CD4-positive, alpha-beta memory T cell (primary cell): ENCODE measurements around the gene MICU1. TPM values are rescaled to one million over a fixed set of nuclear protein-coding genes. Genes with fewer than 3 reads are reported as not detected.

Experiments used
- CTCF ChIA-PET: fragments of 350-600 bp; sonication (Branson Sonifier 250); formaldehyde crosslinking; loops from one replicate; lab custom pipeline; 2021; ENCODE audit warnings: inconsistent platforms; ENCODE audit not compliant: partially characterized antibody; lab: Charles Lee
- POLR2A ChIA-PET: fragments of 350-600 bp; sonication (Branson Sonifier 250); formaldehyde crosslinking; loops from one replicate; lab custom pipeline; 2021; ENCODE audit not compliant: partially characterized antibody; lab: Charles Lee
- DNase-seq, 5 donors: peaks; one replicate each; pipeline versions ENCODE4 v3.0.0 to v3.0.0-alpha.2; 2020 to 2022; ENCODE audit warnings: mixed read lengths in 1 of 5
- H3K27ac ChIP-seq: one replicate; pipeline ENCODE4 v1.7.0; 2013; ENCODE audit warnings: low read depth, low read length
- H3K27me3 ChIP-seq: 2 replicates; pipeline ENCODE4 v1.7.0; 2013; ENCODE audit warnings: mild to moderate bottlenecking, low read length, moderate library complexity; ENCODE audit not compliant: insufficient read depth
- H3K36me3 ChIP-seq: 2 replicates; pipeline ENCODE4 v1.7.0; 2013; ENCODE audit warnings: mild to moderate bottlenecking, low read length, moderate library complexity; ENCODE audit not compliant: insufficient read depth
- H3K4me1 ChIP-seq: 2 replicates; pipeline ENCODE4 v1.7.0; 2013; ENCODE audit warnings: mild to moderate bottlenecking, low read length, moderate library complexity; ENCODE audit not compliant: insufficient read depth
- H3K4me3 ChIP-seq, 2 donors: one replicate each; pipeline ENCODE4 v1.7.0; 2013; ENCODE audit warnings: low read length in 2 of 2, mild to moderate bottlenecking in 1 of 2
- H3K9me3 ChIP-seq, 2 donors: one replicate each; pipeline ENCODE4 v1.7.0; 2013; ENCODE audit warnings: low read length in 2 of 2, control low read depth in 1 of 2; ENCODE audit not compliant: control insufficient read depth in 1 of 2
- H3K27ac Mint-ChIP-seq, 7 donors: one replicate each; pipeline ENCODE4 v1.8.0; 2020 to 2021; ENCODE audit warnings: mixed read lengths in 7 of 7, mild to moderate bottlenecking in 6 of 7, inconsistent platforms in 3 of 7, moderate library complexity in 3 of 7
- H3K27me3 Mint-ChIP-seq, 2 donors: one replicate each; pipeline ENCODE4 v1.8.0; 2020 to 2021; ENCODE audit warnings: mixed read lengths in 2 of 2
- H3K36me3 Mint-ChIP-seq, 2 donors: one replicate each; pipeline ENCODE4 v1.8.0; 2020 to 2021; ENCODE audit warnings: mixed read lengths in 2 of 2, inconsistent platforms in 1 of 2, mild to moderate bottlenecking in 1 of 2
- H3K4me1 Mint-ChIP-seq, 4 donors: one replicate each; pipeline ENCODE4 v1.8.0; 2020 to 2021; ENCODE audit warnings: mixed read lengths in 4 of 4, mild to moderate bottlenecking in 1 of 4
- H3K4me3 Mint-ChIP-seq, 8 donors: one replicate each; pipeline ENCODE4 v1.8.0; 2020 to 2021; ENCODE audit warnings: mixed read lengths in 8 of 8, mild to moderate bottlenecking in 7 of 8, moderate library complexity in 6 of 8, inconsistent platforms in 3 of 8
- H3K9me3 Mint-ChIP-seq, 8 donors: one replicate each; pipeline ENCODE4 v1.8.0; 2020 to 2021; ENCODE audit warnings: mixed read lengths in 8 of 8, mild to moderate bottlenecking in 5 of 8, inconsistent platforms in 3 of 8, moderate library complexity in 1 of 8
- intact Hi-C: fragments of 100-400 bp; cut with micrococcal nuclease; formaldehyde crosslinking; loops from one replicate; pipeline ENCODE4 v1.15.1; 2023
- polyA plus RNA-seq, 2 donors: library from polyadenylated mRNA; unstranded; fragments of 300-500 nt; fragmentation: Illumina TruSeq; gene quantifications; one replicate each; pipeline ENCODE4 v1.2.3, GENCODE V29; 2021
- total RNA-seq, 2 experiments: library from RNA; stranded (reverse); gene quantifications; one replicate each; pipeline ENCODE4 v1.2.3, GENCODE V29; 2021

Gene MICU1
- total and polyA plus RNA-seq, 4 experiments from 2014 or later, result 24.9 to 30.4 (median 27.1) TPM

GRCh38 chr10:72375173-72375572, 250.7 kb downstream of the MICU1 start:
- Mint-ChIP-seq H3K27ac (peak overlapping the region in 1 of 7 donors; percentile 0), H3K4me1 (peaks cover 4 to 8% (median 7%) of the 10 kb centered on the region in 4 donors), H3K4me3 (no peak overlapping the region), H3K27me3 (no peaks in the 10 kb centered on the region), H3K36me3 (peaks cover 0 to 17% of the 10 kb centered on the region in 2 donors), H3K9me3 (no peaks in the 10 kb centered on the region)
- H3K9me3 ChIP-seq, result no peaks in the 10 kb centered on the region
- H3K36me3 ChIP-seq, result no peaks in the 10 kb centered on the region
- H3K27ac ChIP-seq, result no peak overlapping the region
- no peaks in the 10 kb centered on the region for H3K27me3 ChIP-seq
- POLR2A ChIA-PET, result no interaction called here
- intact Hi-C loops, result no loop called here
- no peak overlapping the region for H3K4me3 ChIP-seq
- peaks cover 21% of the 10 kb centered on the region for H3K4me1 ChIP-seq
- DNase-seq, result no peak
- CTCF ChIA-PET, result interaction anchor here (0.7 to 3.6 kb wide), 3 partner anchors 10 to 459 kb away, joined by 3 to 22 read pairs (median 3); no protein-coding TSS in a partner anchor

- Histone ChIP-seq H3K4me1 (peaks cover 35% of the 10 kb centered on the region), H3K36me3 (no peaks in the 10 kb centered on the region), H3K27ac (peak overlapping the region; percentile 30), H3K4me3 (no peak overlapping the region), H3K9me3 (no peaks in the 10 kb centered on the region), H3K27me3 (no peaks in the 10 kb centered on the region)
- intact Hi-C loops, result loop anchor here (1.0 kb wide), 1 partner anchor 16 kb away; the partner anchor contains the start of gene DNAJB12
- peak; percentile 73 to 82 (median 77) for DNase-seq
- H3K27ac Mint-ChIP-seq, result peak overlapping the region; percentile 87 to 93 (median 89)
- CTCF ChIA-PET, result no interaction called here
- peaks cover 7 to 38% (median 27%) of the 10 kb centered on the region in 4 donors for H3K4me1 Mint-ChIP-seq
- POLR2A ChIA-PET, result interaction anchor here (1.3 kb wide), 1 partner anchor 464 kb away, joined by 3 read pairs; no protein-coding TSS in a partner anchor
- H3K27me3 Mint-ChIP-seq, result no peaks in the 10 kb centered on the region
- H3K9me3 Mint-ChIP-seq, result no peaks in the 10 kb centered on the region
- H3K36me3 Mint-ChIP-seq, result peaks cover 0 to 17% of the 10 kb centered on the region in 2 donors
- peak overlapping the region in 7 of 8 donors; percentile 55 to 81 (median 64) for H3K4me3 Mint-ChIP-seq
These were observed 255.6 kb downstream of the MICU1 start for GRCh38 chr10:72370201-72370722.

DNA sequence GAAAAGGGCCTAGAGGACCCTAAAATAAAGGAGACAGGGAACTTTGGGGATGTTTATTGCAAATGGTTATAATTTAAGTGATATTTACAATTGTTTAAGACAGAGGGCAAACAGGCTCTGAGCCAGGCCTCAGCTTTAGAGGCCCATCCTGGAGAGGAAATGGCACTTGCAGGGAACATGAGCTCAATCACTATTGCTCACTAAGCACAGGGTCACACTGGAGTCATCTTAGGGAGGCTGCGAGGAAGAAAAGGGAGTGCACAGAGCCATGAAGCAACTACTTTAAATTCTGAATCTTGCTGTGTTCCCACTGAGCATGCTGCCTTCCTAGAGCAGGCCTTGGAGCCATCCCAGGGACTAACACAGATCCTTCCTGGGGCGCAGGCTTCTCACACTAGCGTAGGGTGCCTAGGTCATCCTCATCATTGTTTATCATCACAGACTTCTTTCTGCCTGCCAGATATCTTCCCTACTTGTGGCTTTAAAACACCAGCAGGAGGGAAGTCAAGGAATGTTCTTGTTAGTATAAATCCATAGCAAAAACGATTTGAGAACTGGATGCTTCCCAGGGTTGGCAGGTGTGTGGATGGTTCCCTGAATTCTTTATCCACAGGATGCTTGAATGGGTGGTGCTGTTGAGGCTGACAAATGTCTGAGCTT, 258.4 kb downstream of the MICU1 start:
- Histone ChIP-seq H3K4me1 (peaks cover 50% of the 10 kb centered on the region), H3K27me3 (no peaks in the 10 kb centered on the region), H3K9me3 (no peaks in the 10 kb centered on the region), H3K36me3 (no peaks in the 10 kb centered on the region), H3K4me3 (no peak overlapping the region), H3K27ac (no peak overlapping the region)
- ChIA-PET POLR2A (no interaction called here), CTCF (interaction anchor here (1.0 to 4.3 kb wide), 2 partner anchors 13 to 466 kb away, joined by 3 to 110 read pairs; partner anchors contain the start of gene DNAJB12)
- H3K4me1 Mint-ChIP-seq, result peaks cover 15 to 53% (median 37%) of the 10 kb centered on the region in 4 donors
- H3K27me3 Mint-ChIP-seq, result no peaks in the 10 kb centered on the region
- H3K4me3 Mint-ChIP-seq, result no peak overlapping the region
- peak overlapping the region in 6 of 7 donors; percentile 5 to 79 (median 52) for H3K27ac Mint-ChIP-seq
- intact Hi-C loops, result loop anchor here (10.0 kb wide), 1 partner anchor 1127 kb away; the partner anchor contains the start of gene PPP3CB
- H3K36me3 Mint-ChIP-seq, result peaks cover 0 to 10% of the 10 kb centered on the region in 2 donors
- no peak for DNase-seq
- H3K9me3 Mint-ChIP-seq, result no peaks in the 10 kb centered on the region

GRCh38 chr10:72365106-72365895, 260.6 kb downstream of the MICU1 start:
- Mint-ChIP-seq H3K27me3 (no peaks in the 10 kb centered on the region), H3K4me1 (peaks cover 12 to 48% (median 32%) of the 10 kb centered on the region in 4 donors), H3K36me3 (peaks cover 0 to 7% of the 10 kb centered on the region in 2 donors), H3K4me3 (peak overlapping the region in 2 of 8 donors; percentile 34 to 69), H3K27ac (peak overlapping the region; percentile 67 to 92 (median 87)), H3K9me3 (no peaks in the 10 kb centered on the region)
- H3K4me3 ChIP-seq, result no peak overlapping the region
- CTCF ChIA-PET, result interaction anchor here (0.7 to 4.3 kb wide), 26 partner anchors 9 to 795 kb away, joined by 3 to 110 read pairs (median 5); partner anchors contain the start of gene DNAJB12
- H3K27ac ChIP-seq, result no peak overlapping the region
- POLR2A ChIA-PET, result interaction anchor here (1.2 to 2.4 kb wide), 6 partner anchors 8 to 730 kb away, joined by 3 to 14 read pairs (median 6); partner anchors contain the start of genes DNAJB12 and MICU1
- H3K36me3 ChIP-seq, result no peaks in the 10 kb centered on the region
- H3K27me3 ChIP-seq, result no peaks in the 10 kb centered on the region
- peaks cover 31% of the 10 kb centered on the region for H3K4me1 ChIP-seq
- DNase-seq, result no peak
- H3K9me3 ChIP-seq, result no peaks in the 10 kb centered on the region
- intact Hi-C loops, result loop anchor here (2.0 to 10.0 kb wide), 2 partner anchors 328 to 1130 kb away; partner anchors contain the start of genes MCU and PPP3CB

- CTCF ChIA-PET, result interaction anchor here (0.7 to 4.3 kb wide), 25 partner anchors 10 to 796 kb away, joined by 3 to 110 read pairs (median 5); partner anchors contain the start of gene DNAJB12
- peaks cover 22% of the 10 kb centered on the region for H3K4me1 ChIP-seq
- peaks cover 8 to 40% (median 24%) of the 10 kb centered on the region in 4 donors for H3K4me1 Mint-ChIP-seq
- DNase-seq, result peak; percentile 85 to 87 (median 86)
- peak overlapping the region in 1 of 2 donors; percentile 31 for H3K4me3 ChIP-seq
- H3K27ac Mint-ChIP-seq, result peak overlapping the region; percentile 56 to 92 (median 87)
- H3K4me3 Mint-ChIP-seq, result peak overlapping the region in 6 of 8 donors; percentile 5 to 64 (median 44)
- H3K36me3 ChIP-seq, result no peaks in the 10 kb centered on the region
- no peaks in the 10 kb centered on the region for H3K27me3 Mint-ChIP-seq
- POLR2A ChIA-PET, result interaction anchor here (1.0 to 2.4 kb wide), 8 partner anchors 9 to 731 kb away, joined by 3 to 14 read pairs (median 6); partner anchors contain the start of genes DNAJB12 and MICU1
- intact Hi-C loops, result loop anchor here (1.0 to 10.0 kb wide), 6 partner anchors 262 to 1130 kb away; partner anchors contain the start of genes MCU, MICU1 and PPP3CB
- no peaks in the 10 kb centered on the region for H3K27me3 ChIP-seq
- H3K36me3 Mint-ChIP-seq, result peaks cover 0 to 6% of the 10 kb centered on the region in 2 donors
- peak overlapping the region; percentile 43 for H3K27ac ChIP-seq
- no peaks in the 10 kb centered on the region for H3K9me3 Mint-ChIP-seq
- no peaks in the 10 kb centered on the region for H3K9me3 ChIP-seq
These were observed 261.6 kb downstream of the MICU1 start for GRCh38 chr10:72364239-72364777.

DNA sequence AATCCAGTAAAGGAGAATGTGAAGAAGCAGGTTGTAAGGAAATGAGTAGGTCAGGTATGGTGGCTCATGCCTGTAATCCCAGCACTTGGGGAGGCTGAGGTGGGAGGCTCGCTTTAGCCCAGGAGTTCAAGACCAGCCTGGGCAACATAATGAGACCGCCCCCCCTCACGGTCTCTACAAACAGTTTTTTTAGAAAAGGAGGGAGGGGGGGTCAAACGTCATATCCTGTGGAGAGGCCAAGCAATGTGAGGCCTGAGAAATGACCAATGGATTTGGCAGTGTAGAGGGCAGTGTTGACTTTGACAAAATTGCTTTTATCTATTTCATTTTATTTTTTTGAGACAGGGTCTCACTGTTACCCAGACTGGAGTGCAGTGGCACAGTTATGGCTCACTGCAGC, 268.9 kb downstream of the MICU1 start:
- Histone ChIP-seq H3K27me3 (no peaks in the 10 kb centered on the region), H3K36me3 (peaks cover 4% of the 10 kb centered on the region), H3K27ac (no peak overlapping the region), H3K4me3 (no peak overlapping the region), H3K4me1 (peaks cover 24% of the 10 kb centered on the region), H3K9me3 (no peaks in the 10 kb centered on the region)
- peaks cover 16 to 34% (median 27%) of the 10 kb centered on the region in 4 donors for H3K4me1 Mint-ChIP-seq
- H3K27ac Mint-ChIP-seq, result no peak overlapping the region
- DNase-seq, result no peak
- POLR2A ChIA-PET, result no interaction called here
- peaks cover 4 to 13% of the 10 kb centered on the region in 2 donors for H3K36me3 Mint-ChIP-seq
- H3K4me3 Mint-ChIP-seq, result no peak overlapping the region
- CTCF ChIA-PET, result interaction anchor here (1.0 kb wide), 1 partner anchor 13 kb away, joined by 3 read pairs; no protein-coding TSS in a partner anchor
- H3K9me3 Mint-ChIP-seq, result no peaks in the 10 kb centered on the region
- H3K27me3 Mint-ChIP-seq, result no peaks in the 10 kb centered on the region
- intact Hi-C loops, result loop anchor here (10.0 kb wide), 1 partner anchor 898 kb away; the partner anchor contains the start of gene MRPS16
